HL-60 (cell line): ENCODE measurements around the gene SKIC3.

Experiments used
- DNase-seq, 2 experiments: peaks; one replicate each; pipeline ENCODE4 v3.0.0-alpha.2; 2010 to 2020; ENCODE audit warnings: low read depth in 1 of 2, low spot score in 1 of 2
- H3K27ac ChIP-seq: fragments of 250-450 bp; sonication (Bioruptor Pico); replicated peaks from 2 replicates; pipeline ENCODE4 v1.5.1; 2020; ENCODE audit warnings: mild to moderate bottlenecking, moderate library complexity
- H3K27me3 ChIP-seq: fragments of 250-450 bp; sonication (Bioruptor Pico); 2 replicates; pipeline ENCODE4 v1.5.1; 2021; ENCODE audit warnings: mild to moderate bottlenecking, moderate library complexity; ENCODE audit not compliant: insufficient read depth, poor library complexity, severe bottlenecking
- H3K4me3 ChIP-seq: replicated peaks from 2 replicates; pipeline ENCODE4 v1.5.1; 2011; ENCODE audit warnings: mild to moderate bottlenecking, control low read depth, low read length; ENCODE audit not compliant: insufficient read depth
- CTCF ChIP-seq: IDR thresholded peaks from one replicate; pipeline ENCODE4 v1.5.1; 2011; ENCODE audit warnings: low read length, control low read depth, inconsistent platforms; ENCODE audit not compliant: insufficient read depth
- GABPA ChIP-seq: IDR thresholded peaks from 2 replicates; pipeline ENCODE4 v1.6.1; 2012; ENCODE audit warnings: low read depth
- POLR2AphosphoS5 ChIP-seq: IDR thresholded peaks from 2 replicates; pipeline ENCODE4 v1.6.1; 2012; ENCODE audit warnings: low read depth
- REST ChIP-seq: IDR thresholded peaks from 2 replicates; pipeline ENCODE4 v1.6.1; 2012; ENCODE audit warnings: low read depth; ENCODE audit not compliant: insufficient replicate concordance
- SPI1 ChIP-seq: IDR thresholded peaks from 2 replicates; pipeline ENCODE4 v1.6.1; 2012; ENCODE audit warnings: low read depth, mild to moderate bottlenecking, borderline replicate concordance

The SKIC3 gene

GRCh38 chr5:95533761-95534160 lies 21.0 kb downstream of the SKIC3 start:
- no peaks in the 10 kb centered on the region for H3K27me3 ChIP-seq
- H3K4me3 ChIP-seq = no peak overlapping the region
- TF ChIP-seq POLR2AphosphoS5 (no peak), CTCF (no peak), REST (no peak), SPI1 (no peak), GABPA (no peak)
- no peak for DNase-seq
- no peak overlapping the region for H3K27ac ChIP-seq

GRCh38 chr5:95533106-95533505 lies 21.7 kb downstream of the SKIC3 start:
- DNase-seq = no peak
- H3K27ac ChIP-seq = no peak overlapping the region

GRCh38 chr5:95532415-95532814 lies 22.4 kb downstream of the SKIC3 start:
- no peak overlapping the region for H3K4me3 ChIP-seq
- TF ChIP-seq POLR2AphosphoS5 = no peak
- TF ChIP-seq REST = no peak
- TF ChIP-seq GABPA = no peak
- TF ChIP-seq SPI1 = no peak
- TF ChIP-seq CTCF = no peak
- H3K27me3 ChIP-seq = no peaks in the 10 kb centered on the region
- no peak for DNase-seq
- H3K27ac ChIP-seq = no peak overlapping the region

More at GRCh38 chr5:95533106-95533505, 21.7 kb downstream of the SKIC3 start:
- no peaks in the 10 kb centered on the region for H3K27me3 ChIP-seq
- no peak overlapping the region for H3K4me3 ChIP-seq
- TF ChIP-seq REST (no peak), SPI1 (no peak), POLR2AphosphoS5 (no peak), CTCF (no peak), GABPA (no peak)
